ENCODE results near the gene OR52A1. TPM values are rescaled to one million over a fixed set of nuclear protein-coding genes. Genes with fewer than 3 reads are reported as not detected.
A peak's percentile ranks its signal among the peaks of the same experiment; 100 is the strongest.

Gene OR52A1
- total and polyA plus RNA-seq, 9 of the 15 experiments (the other 6 are each of a cell fraction or from before 2014, with no cell fraction given) = under 0.01 to 0.33 (median 0.13) TPM; not detected in 3

DNA sequence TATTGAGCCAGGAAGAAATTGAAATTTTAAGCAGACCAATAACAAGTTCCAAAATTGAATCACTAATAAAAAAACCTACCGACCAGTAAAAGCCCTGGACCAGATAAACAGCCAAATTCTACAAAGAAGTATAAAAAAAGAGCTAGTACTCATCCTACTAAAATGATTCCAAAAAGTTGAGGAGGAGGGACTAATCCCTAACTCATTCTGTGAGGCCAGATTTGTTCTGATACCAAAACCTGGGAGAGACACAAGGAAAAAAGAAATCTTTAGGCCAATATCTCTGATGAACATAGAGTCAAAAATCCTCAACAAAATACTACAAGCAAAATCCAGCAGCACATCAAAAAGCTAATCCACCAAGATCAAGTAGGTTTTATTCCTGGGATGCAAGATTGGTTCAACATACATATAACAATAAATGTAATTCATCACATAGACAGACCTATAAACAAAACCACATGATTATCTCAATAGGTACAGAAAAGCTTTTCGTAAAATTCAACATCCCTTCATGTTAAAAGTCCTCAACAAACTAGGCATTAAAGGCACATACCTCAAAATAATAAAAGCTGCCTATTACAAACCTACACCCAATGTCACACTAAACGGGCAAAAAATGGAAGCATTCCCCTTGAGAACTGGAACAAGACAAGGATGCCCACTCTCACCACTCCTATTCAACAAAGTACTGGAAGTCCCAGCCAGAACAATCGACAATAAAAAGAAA is 29.5 kb downstream of the OR52A1 start:
- ChIA-PET CTCF (ENCODE audit: low intra/inter-chr PET ratio) (interaction anchor here (0.7 to 2.1 kb wide), 3 partner anchors 166 to 428 kb away, joined by 3 to 16 read pairs (median 9); no protein-coding TSS in a partner anchor), POLR2A (interaction anchor here (0.7 to 1.5 kb wide), 3 partner anchors 143 to 748 kb away, joined by 3 to 5 read pairs (median 4); no protein-coding TSS in a partner anchor)
- H4K20me1 ChIP-seq (replicated peaks; ENCODE audit: control insufficient read depth, insufficient read depth, low read length) = no peaks in the 10 kb centered on the region
- peak overlapping the region; percentile 28; the same call in 1 of the 2 replicates for H2AFZ ChIP-seq (ENCODE audit: low read depth, low read length)
- H3K4me3 ChIP-seq = no peak overlapping the region
- TF ChIP-seq MEIS2 (IDR thresholded peaks at IDR 0.05; ENCODE audit: partially characterized antibody) (peak; percentile 60), ZNF431 (CRISPR knock-in tag; IDR thresholded peaks at IDR 0.05) (no peak), GABPB1 (CRISPR knock-in tag; IDR thresholded peaks at IDR 0.05) (no peak), ZNF507 (tag; conservative IDR thresholded peaks at IDR 0.05) (peak; percentile 46; the same call in 1 of the 2 replicates), CSDE1 (IDR thresholded peaks at IDR 0.05) (peak in 1 of 2 experiments; percentile 55; a peak in 1 of 4 replicates), ZFP91 (CRISPR knock-in tag; IDR thresholded peaks at IDR 0.05) (0 out of 2 replicates have a peak, but pooled peaks have one; percentile 15), PURB (CRISPR knock-in tag; IDR thresholded peaks at IDR 0.05; ENCODE audit: low read depth) (no peak), ZNF197 (CRISPR knock-in tag; IDR thresholded peaks at IDR 0.05; ENCODE audit: low read depth) (no peak), MYNN (IDR thresholded peaks at IDR 0.05) (peak; percentile 99), MYNN (CRISPR knock-in tag; IDR thresholded peaks at IDR 0.05) (no peak)
- TF ChIP-seq, protein P1, sequence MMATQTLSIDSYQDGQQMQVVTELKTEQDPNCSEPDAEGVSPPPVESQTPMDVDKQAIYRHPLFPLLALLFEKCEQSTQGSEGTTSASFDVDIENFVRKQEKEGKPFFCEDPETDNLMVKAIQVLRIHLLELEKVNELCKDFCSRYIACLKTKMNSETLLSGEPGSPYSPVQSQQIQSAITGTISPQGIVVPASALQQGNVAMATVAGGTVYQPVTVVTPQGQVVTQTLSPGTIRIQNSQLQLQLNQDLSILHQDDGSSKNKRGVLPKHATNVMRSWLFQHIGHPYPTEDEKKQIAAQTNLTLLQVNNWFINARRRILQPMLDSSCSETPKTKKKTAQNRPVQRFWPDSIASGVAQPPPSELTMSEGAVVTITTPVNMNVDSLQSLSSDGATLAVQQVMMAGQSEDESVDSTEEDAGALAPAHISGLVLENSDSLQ (IDR thresholded peaks at IDR 0.05) = peak; percentile 13; the same call in 1 of the 2 replicates
- H3K9me3 ChIP-seq (replicated peaks; ENCODE audit: control insufficient read depth, insufficient read depth, low read depth, low read length) = peaks cover 4% of the 10 kb centered on the region; the same call in 1 of the 2 replicates
- H3K9me1 ChIP-seq (ENCODE audit: control insufficient read depth, insufficient read depth, low read length) = no peaks in the 10 kb centered on the region
- H3K27ac ChIP-seq (ENCODE audit: extremely low read depth, low read depth, low read length) = no peak overlapping the region
- no peaks in the 10 kb centered on the region for H3K79me2 ChIP-seq (ENCODE audit: control insufficient read depth, insufficient read depth, low read length)
- peaks cover 0 to 12% of the 10 kb centered on the region in 2 experiments; a peak in 3 of 5 replicates for H3K4me1 ChIP-seq (replicated peaks in 1 of 2; ENCODE audit: control insufficient read depth in 2 of 2, insufficient read depth in 2 of 2, low read length in 2 of 2)
- WGBS (ENCODE audit: insufficient coverage, low coverage, missing lambda C conversion rate) = 34% methylated on average over 4 of the region's 4 CpGs
- in situ Hi-C loops (cut with MboI) = loop anchor here (5.0 kb wide), 3 partner anchors 82 to 257 kb away; partner anchors contain the start of gene OR51M1
- H3K9ac ChIP-seq (ENCODE audit: insufficient read depth in 1 of 2, low read depth in 2 of 2, low read length in 2 of 2) = no peak overlapping the region
- no peaks in the 10 kb centered on the region for H3K36me3 ChIP-seq (ENCODE audit: control insufficient read depth, insufficient read depth, low read length)
- FAIRE-seq (no peak), ATAC-seq (no peak), DNase-seq (ENCODE audit: extremely low read depth in 1 of 4, low spot score in 3 of 4) (no peak)
- H3K4me2 ChIP-seq (ENCODE audit: insufficient read depth, low read length) = no peak overlapping the region
- H3K27me3 ChIP-seq (ENCODE audit: control insufficient read depth in 2 of 2, insufficient read depth in 2 of 2, low read length in 2 of 2) = no peaks in the 10 kb centered on the region
- no TSS peak for BruUV-seq (replicated peaks)
- intact Hi-C loops (cut with micrococcal nuclease) = loop anchor here (1.0 to 10.0 kb wide), 10 partner anchors 26 to 500 kb away; partner anchors contain the start of genes OR51M1 and TRIM6
